ENCODE results near the gene SRL. TPM values are rescaled to one million over a fixed set of nuclear protein-coding genes. Genes with fewer than 3 reads are reported as not detected.

SRL gene
- total RNA-seq, 4 donors from 2014 or later, result 0.04 to 1.8 (median 0.38) TPM; not detected in 1

DNA sequence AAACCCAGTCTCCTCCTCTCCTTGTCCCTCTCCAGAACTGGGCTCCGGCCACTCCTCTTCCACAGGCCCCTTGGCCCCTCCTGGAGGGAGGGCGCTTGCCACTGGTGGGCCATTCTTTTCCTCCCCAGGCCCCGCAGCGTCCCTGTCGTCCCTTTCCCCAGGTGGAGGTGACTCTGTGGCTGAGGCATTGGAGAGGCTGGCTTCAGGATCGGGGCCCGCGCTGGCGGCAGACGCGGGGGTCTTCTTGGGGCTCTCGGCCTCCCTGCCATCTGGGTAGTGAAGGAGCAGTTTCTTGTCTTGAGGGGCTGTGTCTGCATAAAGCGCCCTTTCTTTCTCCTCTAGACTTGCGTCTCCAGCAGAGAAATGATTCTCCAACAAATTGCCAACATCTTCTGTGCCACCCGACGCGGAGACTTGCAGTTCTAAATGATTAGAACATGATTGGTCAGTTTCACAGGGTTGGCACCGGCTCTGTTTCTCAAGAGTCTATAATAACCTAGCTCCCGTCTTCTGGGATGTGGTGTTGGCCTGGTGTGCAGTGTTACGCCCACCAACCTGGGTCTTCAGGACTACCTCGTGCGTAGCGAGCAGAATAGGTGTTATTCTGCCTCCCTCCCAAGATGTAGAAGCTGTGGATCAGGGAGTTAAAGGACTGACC, 34.1 kb downstream of the SRL start:
- 84 to 90% methylated on average over 12 to 22 of the region's 23 CpGs for WGBS, 2 donors
- no peaks in the 10 kb centered on the region for H3K36me3 ChIP-seq
- peaks cover 0 to 8% (median 0%) of the 10 kb centered on the region in 4 donors for H3K27me3 ChIP-seq
- no peak overlapping the region for H3K4me3 ChIP-seq
- H3K27ac ChIP-seq, result no peak overlapping the region
- TF ChIP-seq POLR2A (IDR thresholded peaks at IDR 0.05), result no peak
- no peak for DNase-seq
- H3K4me1 ChIP-seq, result peaks cover 0 to 4% (median 0%) of the 10 kb centered on the region in 3 donors
- H3K9me3 ChIP-seq, result no peaks in the 10 kb centered on the region
- intact Hi-C loops (cut with DNase I), result no loop called here

DNA sequence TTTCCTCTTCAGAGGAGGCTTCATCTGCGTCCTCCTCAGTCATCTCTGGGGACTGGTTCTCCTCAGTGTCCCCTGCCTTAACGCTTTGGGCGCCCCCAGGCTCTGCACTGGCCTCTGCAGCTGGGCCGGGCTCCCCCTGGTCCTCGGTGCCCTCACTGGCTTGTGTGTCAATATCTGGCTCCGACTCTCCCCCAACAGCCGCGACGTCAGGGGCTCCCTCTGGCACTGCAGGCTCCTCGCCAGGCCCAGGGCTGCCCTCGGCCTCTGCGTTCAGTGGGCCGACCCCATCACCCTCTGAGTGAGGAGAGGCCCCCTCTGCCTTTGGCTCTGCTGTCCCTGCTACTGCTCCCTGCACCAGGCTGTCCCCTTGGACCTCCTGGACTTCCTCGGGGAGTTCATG, 34.7 kb downstream of the SRL start:
- TF ChIP-seq, protein P1, sequence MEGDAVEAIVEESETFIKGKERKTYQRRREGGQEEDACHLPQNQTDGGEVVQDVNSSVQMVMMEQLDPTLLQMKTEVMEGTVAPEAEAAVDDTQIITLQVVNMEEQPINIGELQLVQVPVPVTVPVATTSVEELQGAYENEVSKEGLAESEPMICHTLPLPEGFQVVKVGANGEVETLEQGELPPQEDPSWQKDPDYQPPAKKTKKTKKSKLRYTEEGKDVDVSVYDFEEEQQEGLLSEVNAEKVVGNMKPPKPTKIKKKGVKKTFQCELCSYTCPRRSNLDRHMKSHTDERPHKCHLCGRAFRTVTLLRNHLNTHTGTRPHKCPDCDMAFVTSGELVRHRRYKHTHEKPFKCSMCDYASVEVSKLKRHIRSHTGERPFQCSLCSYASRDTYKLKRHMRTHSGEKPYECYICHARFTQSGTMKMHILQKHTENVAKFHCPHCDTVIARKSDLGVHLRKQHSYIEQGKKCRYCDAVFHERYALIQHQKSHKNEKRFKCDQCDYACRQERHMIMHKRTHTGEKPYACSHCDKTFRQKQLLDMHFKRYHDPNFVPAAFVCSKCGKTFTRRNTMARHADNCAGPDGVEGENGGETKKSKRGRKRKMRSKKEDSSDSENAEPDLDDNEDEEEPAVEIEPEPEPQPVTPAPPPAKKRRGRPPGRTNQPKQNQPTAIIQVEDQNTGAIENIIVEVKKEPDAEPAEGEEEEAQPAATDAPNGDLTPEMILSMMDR (IDR thresholded peaks at IDR 0.05), result no peak
- no peak for TF ChIP-seq POLR2A (IDR thresholded peaks at IDR 0.05)
- Histone ChIP-seq H3K4me1 (no peaks in the 10 kb centered on the region), H3K27me3 (peaks cover 0 to 8% (median 0%) of the 10 kb centered on the region in 4 donors), H3K4me3 (no peak overlapping the region), H3K36me3 (no peaks in the 10 kb centered on the region), H3K27ac (no peak overlapping the region), H3K9me3 (no peaks in the 10 kb centered on the region)
- intact Hi-C loops (cut with DNase I), result no loop called here
- 79 to 80% methylated on average over 7 to 10 of the region's 14 CpGs for WGBS, 2 donors
- no peak for DNase-seq

DNA sequence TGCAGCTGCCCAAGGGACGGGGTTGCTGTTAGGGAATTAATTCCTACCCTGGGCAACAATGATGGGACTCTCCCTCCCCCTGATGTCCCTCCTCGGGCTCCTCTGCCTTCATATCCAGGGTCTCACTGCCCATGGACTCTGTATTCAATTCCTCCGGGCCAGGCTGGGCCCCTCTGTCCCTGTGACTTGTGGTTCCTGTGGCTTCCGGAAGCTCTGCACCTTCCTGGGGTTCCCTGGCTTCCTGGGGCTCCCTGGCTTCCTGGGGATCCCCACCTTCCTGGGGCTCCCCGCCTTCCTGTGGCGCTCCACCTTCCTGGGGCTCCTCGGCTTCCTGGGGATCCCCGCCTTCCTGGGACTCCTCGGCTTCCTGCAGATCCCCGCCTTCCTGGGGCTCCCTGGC, 35.2 kb downstream of the SRL start:
- TF ChIP-seq, protein P1 (IDR thresholded peaks at IDR 0.05), result no peak
- no peak for TF ChIP-seq POLR2A (IDR thresholded peaks at IDR 0.05)
- peaks cover 0 to 8% (median 0%) of the 10 kb centered on the region in 4 donors for H3K27me3 ChIP-seq
- no peaks in the 10 kb centered on the region for H3K36me3 ChIP-seq
- no peak overlapping the region for H3K27ac ChIP-seq
- H3K4me1 ChIP-seq, result no peaks in the 10 kb centered on the region
- intact Hi-C loops (cut with DNase I), result no loop called here
- no peaks in the 10 kb centered on the region for H3K9me3 ChIP-seq
- 54 to 57% methylated on average over 5 to 8 of the region's 10 CpGs for WGBS, 2 donors
- no peak overlapping the region for H3K4me3 ChIP-seq
- DNase-seq, result no peak

DNA sequence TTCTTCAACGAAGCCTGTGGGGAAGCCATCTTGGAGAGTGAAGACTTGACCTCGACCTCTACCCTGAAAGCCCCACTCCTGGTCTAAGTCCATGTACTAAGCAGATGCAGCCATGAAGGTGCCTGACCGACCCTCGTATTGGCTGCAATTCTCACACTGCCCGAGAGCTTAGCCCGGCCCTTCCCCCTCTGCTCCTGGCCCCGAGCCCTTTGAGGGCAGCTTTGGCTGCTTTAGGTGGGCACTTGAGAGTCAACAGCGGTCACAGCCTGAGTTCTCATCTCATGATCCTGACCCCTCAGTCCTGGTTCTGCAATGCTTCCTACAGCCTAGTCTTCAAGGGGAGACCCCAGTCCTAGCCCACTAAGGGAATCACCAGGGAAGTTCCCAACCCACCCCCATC, 35.9 kb downstream of the SRL start:
- Histone ChIP-seq H3K4me1 (no peaks in the 10 kb centered on the region), H3K27ac (no peak overlapping the region), H3K36me3 (no peaks in the 10 kb centered on the region), H3K4me3 (no peak overlapping the region), H3K9me3 (no peaks in the 10 kb centered on the region), H3K27me3 (peaks cover 0 to 8% (median 0%) of the 10 kb centered on the region in 4 donors)
- no peak for TF ChIP-seq POLR2A (IDR thresholded peaks at IDR 0.05)
- intact Hi-C loops (cut with DNase I), result no loop called here
- WGBS, 2 donors, result 78 to 94% methylated on average over 8 of the region's 8 CpGs
- no peak for DNase-seq

DNA sequence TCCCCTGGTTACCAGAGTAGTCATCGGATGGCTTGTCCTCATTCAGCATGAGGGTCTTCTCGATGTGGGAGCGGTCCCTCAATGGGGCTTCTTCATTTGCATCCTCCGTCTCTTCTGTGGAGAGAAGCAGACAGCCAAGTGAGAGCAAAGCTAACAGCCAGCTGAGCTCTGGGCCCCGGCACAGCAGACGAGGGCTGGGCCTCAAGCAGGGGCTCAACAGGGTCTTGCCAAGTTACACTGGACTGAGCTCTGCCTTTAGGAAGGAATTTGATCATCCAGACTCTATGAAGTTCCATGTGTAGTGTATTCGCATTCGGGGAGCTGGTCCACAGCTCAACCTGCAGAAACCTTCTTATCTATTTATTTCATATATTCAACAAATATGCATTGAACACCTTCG, 37.4 kb downstream of the SRL start:
- no peak for DNase-seq
- intact Hi-C loops (cut with DNase I), result loop anchor here (5.0 kb wide), 1 partner anchor 43 kb away; no protein-coding TSS in a partner anchor

DNA sequence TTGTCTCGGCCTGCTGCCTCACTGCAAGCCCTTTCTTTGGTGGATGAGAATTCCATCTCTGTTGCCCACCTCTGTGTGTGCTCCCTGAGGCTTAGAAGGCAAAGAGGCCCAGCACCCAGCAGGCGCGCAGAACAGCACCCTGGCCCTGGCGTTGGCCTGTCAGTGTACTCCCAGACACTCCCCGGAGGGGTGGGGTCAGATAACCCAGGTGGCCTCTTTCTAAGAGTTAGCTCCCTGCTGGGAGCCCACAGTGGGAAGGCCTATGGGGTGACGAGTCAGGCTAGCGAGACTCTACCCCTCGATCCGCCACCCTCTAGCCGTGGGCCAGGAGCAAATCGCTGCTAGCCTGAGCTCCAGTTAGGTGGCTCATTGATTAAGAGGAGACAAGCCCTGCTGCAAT, 38.1 kb downstream of the SRL start:
- TF ChIP-seq POLR2A (IDR thresholded peaks at IDR 0.05), result no peak
- TF ChIP-seq, protein P1 (IDR thresholded peaks at IDR 0.05), result no peak
- no peaks in the 10 kb centered on the region for H3K36me3 ChIP-seq
- peaks cover 0 to 8% (median 0%) of the 10 kb centered on the region in 4 donors for H3K27me3 ChIP-seq
- no peaks in the 10 kb centered on the region for H3K9me3 ChIP-seq
- DNase-seq, result no peak
- no peak overlapping the region for H3K4me3 ChIP-seq
- intact Hi-C loops (cut with DNase I), result loop anchor here (5.0 kb wide), 1 partner anchor 44 kb away; no protein-coding TSS in a partner anchor
- 86% methylated on average over 1 of the region's 11 CpGs for WGBS, 2 donors
- H3K4me1 ChIP-seq, result peaks cover 0 to 9% (median 8%) of the 10 kb centered on the region in 3 donors
- H3K27ac ChIP-seq, result no peak overlapping the region

More for the DNA sequence above, 37.4 kb downstream of the SRL start:
- 75 to 95% methylated on average over 3 to 4 of the region's 9 CpGs for WGBS, 2 donors
- H3K9me3 ChIP-seq, result no peaks in the 10 kb centered on the region
- no peak overlapping the region for H3K27ac ChIP-seq
- no peaks in the 10 kb centered on the region for H3K36me3 ChIP-seq
- H3K4me3 ChIP-seq, result no peak overlapping the region
- peaks cover 0 to 9% (median 8%) of the 10 kb centered on the region in 3 donors for H3K4me1 ChIP-seq
- H3K27me3 ChIP-seq, result peaks cover 0 to 8% (median 0%) of the 10 kb centered on the region in 4 donors
- TF ChIP-seq POLR2A (IDR thresholded peaks at IDR 0.05), result no peak
- TF ChIP-seq, protein P1 (IDR thresholded peaks at IDR 0.05), result no peak
